Measurements from ENCODE around the gene DDX25. TPM values are rescaled to one million over a fixed set of nuclear protein-coding genes. Genes with fewer than 3 reads are reported as not detected.

The DDX25 gene
- total and polyA plus RNA-seq, 2 of the 4 experiments (the other 2 are of a cell fraction): under 0.01 TPM; not detected in 1

- TF ChIP-seq ELK1 (IDR thresholded peaks at IDR 0.05; ENCODE audit: borderline replicate concordance, low read depth, low read length) (no peak), USF2 (IDR thresholded peaks at IDR 0.05; ENCODE audit: low read depth, low read length) (no peak), CEBPB (IDR thresholded peaks at IDR 0.05; ENCODE audit: low read depth, low read length) (no peak)
These were observed 44.2 kb downstream of the DDX25 start (continued) for GRCh38 chr11:125948278-125949051.

All from IMR-90 (cell line).